GM23248 (cell line): ENCODE data around the gene ABHD6. TPM values are rescaled to one million over a fixed set of nuclear protein-coding genes. Genes with fewer than 3 reads are reported as not detected.
A peak's percentile ranks its signal among the peaks of the same experiment; 100 is the strongest.

Experiments
- DNase-seq: peaks from one replicate; pipeline ENCODE4 v3.0.0-alpha.2; 2015
- H2AFZ ChIP-seq: fragments of 200-600 bp; sonication (generic); 2 replicates; pipeline ENCODE4 v1.6.1; 2016; ENCODE audit warnings: antibody characterized with exemption
- H3F3A ChIP-seq: fragments of 200-600 bp; sonication (generic); 2 replicates; pipeline ENCODE4 v1.6.1; 2016; ENCODE audit warnings: mild to moderate bottlenecking, antibody characterized with exemption, mixed run types; ENCODE audit not compliant: insufficient read depth
- H3K27ac ChIP-seq: fragments of 200-600 bp; sonication (generic); 2 replicates; pipeline ENCODE4 v1.5.1; 2016; ENCODE audit warnings: mild to moderate bottlenecking
- H3K27me3 ChIP-seq: fragments of 200-600 bp; sonication (generic); replicated peaks from 2 replicates; pipeline ENCODE4 v1.6.1; 2016; ENCODE audit warnings: mild to moderate bottlenecking; ENCODE audit not compliant: insufficient read depth
- H3K36me3 ChIP-seq: fragments of 200-600 bp; sonication (generic); 2 replicates; pipeline ENCODE4 v1.6.1; 2016; ENCODE audit warnings: low read depth, mild to moderate bottlenecking
- H3K4me1 ChIP-seq: fragments of 200-600 bp; sonication (generic); 2 replicates; pipeline ENCODE4 v1.6.1; 2016; ENCODE audit warnings: mild to moderate bottlenecking; ENCODE audit not compliant: insufficient read depth
- H3K4me2 ChIP-seq: fragments of 200-600 bp; sonication (generic); one replicate; pipeline ENCODE4 v1.6.1; 2016; ENCODE audit warnings: mild to moderate bottlenecking; ENCODE audit not compliant: unreplicated experiment
- H3K4me3 ChIP-seq: fragments of 200-600 bp; sonication (generic); 2 replicates; pipeline ENCODE4 v1.5.1; 2016; ENCODE audit warnings: mild to moderate bottlenecking
- H3K79me2 ChIP-seq: fragments of 200-600 bp; sonication (generic); 2 replicates; pipeline ENCODE4 v1.6.1; 2016; ENCODE audit warnings: mild to moderate bottlenecking; ENCODE audit not compliant: insufficient read depth
- H3K9ac ChIP-seq: fragments of 200-600 bp; sonication (generic); 2 replicates; pipeline ENCODE4 v1.6.1; 2016; ENCODE audit warnings: mild to moderate bottlenecking
- H3K9me2 ChIP-seq: fragments of 200-600 bp; sonication (generic); 2 replicates; pipeline ENCODE4 v1.6.1; 2016; ENCODE audit warnings: mixed run types, mild to moderate bottlenecking, moderate library complexity; ENCODE audit not compliant: insufficient read depth
- H3K9me3 ChIP-seq: fragments of 200-600 bp; sonication (generic); one replicate; pipeline ENCODE4 v1.6.1; 2017; ENCODE audit warnings: low read depth
- H4K20me1 ChIP-seq: fragments of 200-600 bp; sonication (generic); 2 replicates; pipeline ENCODE4 v1.6.0; 2016; ENCODE audit not compliant: insufficient read depth
- EZH2 ChIP-seq: fragments of 200-600 bp; sonication (generic); IDR thresholded peaks from 2 replicates; pipeline ENCODE4 v1.6.1; 2018; ENCODE audit warnings: antibody characterized with exemption, mild to moderate bottlenecking; ENCODE audit not compliant: insufficient read depth, poor library complexity, severe bottlenecking
- EZH2phosphoT487 ChIP-seq: fragments of 200-600 bp; sonication (generic); IDR thresholded peaks from 2 replicates; pipeline ENCODE4 v1.6.1; 2018; ENCODE audit warnings: antibody characterized with exemption, moderate library complexity, mild to moderate bottlenecking, low read depth; ENCODE audit not compliant: insufficient read depth
- WGBS, 2 experiments: methylation state at CpG; one replicate each; pipeline ENCODE4 v1.1.6; 2015 to 2017; ENCODE audit warnings: low lambda C conversion rate in 2 of 2, low coverage in 1 of 2; ENCODE audit errors: missing lambda C conversion rate in 2 of 2; 5-methylcytosine and 5-hydroxymethylcytosine counted together
- in situ Hi-C: fragments of 300-500 bp; cut with MboI; formaldehyde crosslinking; loops from 2 replicates; pipeline ENCODE4 v1.15.0; 2020
- polyA plus RNA-seq: library from polyadenylated mRNA; unstranded; fragments of >200 nt; fragmentation: Nextera tagmentation; extraction: Ambion mirVana; gene quantifications from 2 replicates; pipeline ENCODE4 v1.2.1, GENCODE V29; 2016
- total RNA-seq: library from RNA; depleted of rRNA; stranded (reverse); fragments of >200 nt; shearing (Covaris generic); gene quantifications from 2 replicates; pipeline ENCODE4 v1.2.3, GENCODE V29; 2014

The ABHD6 gene
- total and polyA plus RNA-seq, 2 experiments from 2014 or later: 4.4 to 5.3 TPM

DNA sequence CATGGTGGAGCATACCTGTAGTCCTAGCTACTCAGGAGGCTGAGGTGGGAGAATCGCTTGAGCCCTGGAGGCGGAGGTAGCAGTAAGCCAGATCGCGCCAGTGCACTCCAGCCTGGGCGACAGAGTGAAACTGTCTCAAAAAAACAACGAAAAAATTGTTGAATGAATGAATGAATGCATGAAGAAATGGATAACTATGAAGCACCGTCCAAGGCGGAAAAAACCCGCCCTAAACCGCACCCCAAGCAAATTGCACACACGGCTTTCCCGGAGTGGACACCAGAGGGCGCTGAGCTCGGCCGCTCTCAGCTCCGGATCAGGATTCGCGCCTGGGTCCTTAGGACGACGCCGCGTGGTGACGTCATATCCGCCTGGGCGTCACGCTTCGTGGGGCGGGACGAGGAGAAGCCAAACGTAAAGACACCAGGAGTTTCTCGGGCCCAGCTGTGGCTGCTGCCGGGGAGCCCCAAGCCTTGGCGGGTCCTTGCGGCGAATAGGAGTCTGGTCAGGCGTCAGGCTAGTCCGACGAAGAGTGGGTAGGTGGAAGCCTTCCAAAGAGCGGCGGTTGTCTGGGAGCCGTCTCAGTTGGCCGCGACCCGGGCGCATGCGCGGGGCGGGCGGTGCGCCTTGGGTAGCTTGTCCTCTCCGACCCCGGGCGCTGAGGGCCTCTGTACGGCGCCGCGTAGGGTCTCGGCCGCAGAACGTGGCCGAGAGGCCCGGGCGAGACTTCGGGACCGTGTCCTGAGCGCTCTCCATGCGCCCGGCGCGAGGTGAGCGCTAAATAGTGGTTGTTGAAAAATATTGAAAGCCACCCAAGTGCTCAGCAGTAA, 68.5 kb downstream of the ABHD6 start, which contains the start of the genes HTD2 and RPP14:
TSS of gene HTD2 (plus strand) at position 639 of the 830 bp plus-strand sequence. CDS start 11,094 bp downstream, outside the sequence.
TSS of gene RPP14 (plus strand) at position 364 of the 830 bp plus-strand sequence. CDS start 4,085 bp downstream, outside the sequence.
- Histone ChIP-seq H3K4me3 (peak within 1 kb of the TSS; percentile 96), H3K9ac (peak within 1 kb of the TSS; percentile 97), H3K79me2 (peaks cover 46% of the 10 kb centered on the region), H2AFZ (peak within 1 kb of the TSS; percentile 71), H3K27ac (peak within 1 kb of the TSS; percentile 91), H3K36me3 (peaks cover 8% of the 10 kb centered on the region), H3K9me3 (no peaks in the 10 kb centered on the region), H3F3A (peaks cover 8% of the 10 kb centered on the region), H3K4me2 (peak within 1 kb of the TSS; percentile 82), H3K4me1 (peaks cover 13% of the 10 kb centered on the region), H3K27me3 (peaks cover 11% of the 10 kb centered on the region; the same call in 1 of the 2 replicates), H3K9me2 (no peaks in the 10 kb centered on the region), H4K20me1 (0 out of 2 replicates have a peak, but pooled peaks cover 6% of the 10 kb centered on the region)
- peak; percentile 99 for DNase-seq
- WGBS, 2 experiments: 4% methylated on average over 70 to 71 of the region's 71 CpGs
- in situ Hi-C loops: no loop called here
- TF ChIP-seq EZH2phosphoT487 (no peak), EZH2 (no peak)

DNA sequence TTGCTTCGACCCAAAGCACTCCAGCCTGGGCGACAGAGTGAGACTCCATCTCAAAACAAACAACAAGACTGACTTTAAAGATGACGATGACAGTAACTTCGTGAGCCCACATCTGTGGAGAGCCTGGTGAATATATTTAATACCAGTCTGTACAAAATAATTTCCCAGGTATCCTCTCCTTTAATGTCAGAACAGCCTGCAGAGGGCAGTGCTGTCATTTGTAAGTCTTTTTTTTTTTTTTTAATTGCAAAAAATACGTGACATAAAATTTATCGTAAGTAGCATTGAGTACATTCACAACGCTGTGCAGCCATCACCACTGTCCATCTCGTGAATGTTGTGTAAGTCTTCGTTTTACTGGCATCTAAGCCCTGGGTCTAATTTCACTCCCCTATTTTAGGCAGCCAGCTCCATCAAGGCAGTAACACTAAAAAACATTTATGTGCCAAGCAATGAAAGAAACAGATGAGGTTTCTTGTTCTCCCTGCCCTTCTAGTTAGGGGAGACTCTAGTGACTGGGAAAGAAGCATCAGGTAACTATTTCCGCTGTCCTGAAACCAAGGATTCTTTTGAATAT, 70.1 kb downstream of the ABHD6 start:
- H3K9me2 ChIP-seq: no peaks in the 10 kb centered on the region
- no peaks in the 10 kb centered on the region for H3K27me3 ChIP-seq
- peaks cover 8% of the 10 kb centered on the region for H3F3A ChIP-seq
- H3K36me3 ChIP-seq: peaks cover 22% of the 10 kb centered on the region
- in situ Hi-C loops: no loop called here
- H3K4me3 ChIP-seq: peak overlapping the region; percentile 96
- no peak for TF ChIP-seq EZH2
- 0 out of 2 replicates have a peak, but pooled peaks cover 6% of the 10 kb centered on the region for H4K20me1 ChIP-seq
- peak overlapping the region; percentile 91 for H3K27ac ChIP-seq
- 16 to 19% methylated on average over 10 of the region's 10 CpGs for WGBS, 2 experiments
- H3K79me2 ChIP-seq: peaks cover 62% of the 10 kb centered on the region
- H3K9me3 ChIP-seq: no peaks in the 10 kb centered on the region
- H3K9ac ChIP-seq: peak overlapping the region; percentile 97
- DNase-seq: peak; percentile 79
- H2AFZ ChIP-seq: no peak overlapping the region
- H3K4me1 ChIP-seq: peaks cover 13% of the 10 kb centered on the region
- H3K4me2 ChIP-seq: peak overlapping the region; percentile 82

DNA sequence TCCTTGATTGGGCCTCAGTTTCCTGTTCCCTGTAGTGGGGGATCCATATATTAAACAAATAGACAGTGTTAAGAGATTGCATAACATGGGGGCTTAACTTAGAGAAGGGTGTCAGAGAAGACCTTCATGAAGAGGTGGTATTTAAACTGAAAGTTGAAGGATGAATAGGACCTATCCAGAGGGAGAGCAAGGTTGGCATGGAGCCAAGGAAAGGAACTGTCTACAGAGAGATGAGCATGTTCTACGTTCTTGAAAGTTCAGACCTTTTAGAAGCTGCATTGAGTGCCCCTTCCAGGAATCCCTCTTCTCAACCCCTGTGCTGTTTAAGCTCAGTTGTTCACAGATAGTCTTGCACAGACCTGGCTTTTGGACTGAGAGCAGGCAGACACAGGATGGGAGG, 71.1 kb downstream of the ABHD6 start:
- WGBS, 2 experiments: 53 to 71% methylated on average over 1 of the region's 1 CpG
- Histone ChIP-seq H3K9ac (peak overlapping the region; percentile 97), H3F3A (peaks cover 8% of the 10 kb centered on the region), H3K36me3 (peaks cover 26% of the 10 kb centered on the region), H3K9me2 (no peaks in the 10 kb centered on the region), H3K4me2 (peak overlapping the region; percentile 27), H3K27ac (no peak overlapping the region), H3K4me3 (no peak overlapping the region), H3K79me2 (peaks cover 72% of the 10 kb centered on the region), H3K4me1 (peaks cover 13% of the 10 kb centered on the region), H3K9me3 (no peaks in the 10 kb centered on the region), H3K27me3 (no peaks in the 10 kb centered on the region), H2AFZ (no peak overlapping the region), H4K20me1 (0 out of 2 replicates have a peak, but pooled peaks cover 6% of the 10 kb centered on the region)
- peak; percentile 37 for DNase-seq
- in situ Hi-C loops: no loop called here
- TF ChIP-seq EZH2 (no peak), EZH2phosphoT487 (no peak)

DNA sequence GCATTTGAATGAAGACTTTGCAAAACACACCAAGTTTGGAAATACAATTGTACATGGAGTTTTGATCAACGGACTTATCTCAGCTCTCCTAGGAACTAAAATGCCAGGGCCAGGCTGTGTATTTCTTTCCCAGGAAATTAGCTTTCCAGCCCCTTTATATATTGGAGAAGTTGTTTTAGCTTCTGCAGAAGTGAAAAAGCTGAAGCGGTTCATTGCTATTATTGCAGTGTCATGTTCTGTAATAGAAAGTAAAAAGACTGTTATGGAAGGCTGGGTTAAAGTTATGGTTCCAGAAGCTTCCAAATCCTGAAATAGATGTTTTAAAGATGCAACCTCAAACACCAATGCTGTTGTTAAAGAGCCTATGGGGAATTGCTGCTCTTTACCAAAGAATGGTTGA, 80.2 kb downstream of the ABHD6 start:
- no peak overlapping the region for H3K27ac ChIP-seq
- no peak overlapping the region for H3K4me3 ChIP-seq
- H3K9me2 ChIP-seq: no peaks in the 10 kb centered on the region
- no peaks in the 10 kb centered on the region for H4K20me1 ChIP-seq
- H3K4me2 ChIP-seq: no peak overlapping the region
- H3K27me3 ChIP-seq: no peaks in the 10 kb centered on the region
- H3K36me3 ChIP-seq: peaks cover 34% of the 10 kb centered on the region
- TF ChIP-seq EZH2: no peak
- TF ChIP-seq EZH2phosphoT487: no peak
- DNase-seq: no peak
- in situ Hi-C loops: no loop called here
- H2AFZ ChIP-seq: no peak overlapping the region
- no peak overlapping the region for H3K9ac ChIP-seq
- H3K4me1 ChIP-seq: no peaks in the 10 kb centered on the region
- H3K9me3 ChIP-seq: no peaks in the 10 kb centered on the region
- 71 to 78% methylated on average over 2 of the region's 2 CpGs for WGBS, 2 experiments
- peaks cover 34% of the 10 kb centered on the region for H3K79me2 ChIP-seq
- peaks cover 12% of the 10 kb centered on the region; the same call in 1 of the 2 replicates for H3F3A ChIP-seq
